Keratinocyte (primary cell): ENCODE measurements around the gene SPATS2. TPM values are rescaled to one million over a fixed set of nuclear protein-coding genes. Genes with fewer than 3 reads are reported as not detected.

Experiments
- DNase-seq: peaks from one replicate; pipeline ENCODE4 v3.0.0-alpha.2; 2011; ENCODE audit warnings: low read depth, missing footprints, low spot score
- FAIRE-seq: peaks from 2 replicates; lab custom pipeline; 2011; peaks lifted over from hg19 to GRCh38; lab: Jason Lieb, UNC
- H2AFZ ChIP-seq: 2 replicates; pipeline ENCODE4 v1.6.0; 2012; ENCODE audit warnings: low read length, control low read depth, inconsistent platforms; ENCODE audit not compliant: control insufficient read depth
- H3K27ac ChIP-seq: 2 replicates; pipeline ENCODE4 v1.5.1; 2011; ENCODE audit warnings: low read length; ENCODE audit not compliant: control insufficient read depth, insufficient read depth
- H3K27me3 ChIP-seq: 3 replicates; pipeline ENCODE4 v1.6.0; 2011; ENCODE audit warnings: low read length; ENCODE audit not compliant: control insufficient read depth, insufficient read depth; ENCODE audit errors: extremely low read depth
- H3K36me3 ChIP-seq, 2 experiments: 2 replicates in 1 of 2; 3 replicates in 1 of 2; pipeline ENCODE4 v1.5.1; 2011; ENCODE audit warnings: low read length in 2 of 2, mild to moderate bottlenecking in 1 of 2; ENCODE audit not compliant: control insufficient read depth in 2 of 2, insufficient read depth in 2 of 2; ENCODE audit errors: extremely low read depth in 1 of 2
- H3K4me1 ChIP-seq: 3 replicates; pipeline ENCODE4 v1.5.1; 2011; ENCODE audit warnings: low read length; ENCODE audit not compliant: control insufficient read depth, insufficient read depth; ENCODE audit errors: extremely low read depth
- H3K4me2 ChIP-seq: 3 replicates; pipeline ENCODE4 v1.6.0; 2011; ENCODE audit warnings: low read depth, low read length; ENCODE audit not compliant: control insufficient read depth, insufficient read depth; ENCODE audit errors: extremely low read depth
- H3K4me3 ChIP-seq, 3 experiments: fragments of 200-600 bp in 1 of 3; sonication (generic) in 1 of 3; 2 replicates in 2 of 3; 3 replicates in 1 of 3; pipeline ENCODE4 v1.5.1; 2011 to 2016; ENCODE audit warnings: low read length in 3 of 3, mild to moderate bottlenecking in 3 of 3, control low read depth in 2 of 3, inconsistent platforms in 1 of 3, low read depth in 1 of 3, mixed read lengths in 1 of 3, mixed run types in 1 of 3, moderate library complexity in 1 of 3; ENCODE audit not compliant: control insufficient read depth in 2 of 3, insufficient read depth in 2 of 3; ENCODE audit errors: extremely low read depth in 1 of 3
- H3K79me2 ChIP-seq: 2 replicates; pipeline ENCODE4 v1.6.0; 2012; ENCODE audit warnings: low read length; ENCODE audit not compliant: control insufficient read depth, insufficient read depth
- H3K9ac ChIP-seq: 3 replicates; pipeline ENCODE4 v1.6.0; 2011; ENCODE audit warnings: low read length; ENCODE audit not compliant: control insufficient read depth, insufficient read depth; ENCODE audit errors: extremely low read depth
- H3K9me1 ChIP-seq: 3 replicates; pipeline ENCODE4 v1.6.0; 2011; ENCODE audit warnings: low read length; ENCODE audit not compliant: control insufficient read depth, insufficient read depth; ENCODE audit errors: extremely low read depth
- H3K9me3 ChIP-seq: 2 replicates; pipeline ENCODE4 v1.5.1; 2012; ENCODE audit warnings: low read depth, low read length; ENCODE audit not compliant: control insufficient read depth
- H4K20me1 ChIP-seq: 3 replicates; pipeline ENCODE4 v1.6.0; 2011; ENCODE audit warnings: low read length; ENCODE audit not compliant: control insufficient read depth, insufficient read depth; ENCODE audit errors: extremely low read depth
- CTCF ChIP-seq, 3 experiments: IDR thresholded peaks in 1 of 3; conservative IDR thresholded peaks in 1 of 3; optimal IDR thresholded peaks in 1 of 3; 2 replicates in 2 of 3; 3 replicates in 1 of 3; pipeline versions ENCODE3 to v1.5.1; 2011; ENCODE audit warnings: low read length in 3 of 3, mild to moderate bottlenecking in 3 of 3, moderate library complexity in 2 of 3, control low read depth in 1 of 3, inconsistent platforms in 1 of 3; ENCODE audit not compliant: insufficient read depth in 2 of 3; ENCODE audit errors: extremely low read depth in 1 of 3
- EZH2 ChIP-seq: IDR thresholded peaks from one replicate; pipeline ENCODE4 v1.6.1; 2012; ENCODE audit warnings: inconsistent platforms, mild to moderate bottlenecking, low read length, moderate library complexity
- dilution Hi-C: fragments of 300-500 bp; cut with MboI; formaldehyde crosslinking; loops from one replicate; pipeline ENCODE4 v1.7.0; 2020; ENCODE audit warnings: low sequenced_read_pairs; ENCODE audit not compliant: extremely low pct_ligation_motif_present
- polyA plus RNA-seq, 5 experiments: library from polyadenylated mRNA; depleted of rRNA in 3 of 5; stranded (reverse) in 3 of 5; stranded (forward) in 1 of 5; unstranded in 1 of 5; fragments of >200 nt; gene quantifications; 1 replicate in 1 of 5; 2 replicates in 3 of 5; 3 replicates in 1 of 5; pipeline versions ENCODE4 v1.2.1 to v1.2.3, GENCODE V29; 2011 to 2012; ENCODE audit warnings: missing spikeins in 2 of 5, low read depth in 1 of 5, low replicate concordance in 1 of 5

SPATS2 gene
- polyA plus RNA-seq, 1 donor (not counting 4 experiments of a cell fraction or from before 2014, with no cell fraction given), result 47.9 TPM

- no peak for TF ChIP-seq EZH2
- no peak for TF ChIP-seq CTCF (optimal IDR thresholded peaks at IDR 0.05 in 1 of 3, IDR thresholded peaks at IDR 0.05 in 1 of 3, conservative IDR thresholded peaks at IDR 0.05 in 1 of 3; ENCODE audit: extremely low read depth in 1 of 3, insufficient read depth in 2 of 3, low read length in 3 of 3)
- H2AFZ ChIP-seq, result no peak overlapping the region
- H3K9ac ChIP-seq, result no peak overlapping the region
- peaks cover 13% of the 10 kb centered on the region for H3K4me1 ChIP-seq
- no peaks in the 10 kb centered on the region for H4K20me1 ChIP-seq
- H3K9me1 ChIP-seq, result no peaks in the 10 kb centered on the region
- no peak overlapping the region for H3K27ac ChIP-seq
- no peak overlapping the region for H3K4me3 ChIP-seq
- H3K79me2 ChIP-seq, result peaks cover 52% of the 10 kb centered on the region
- H3K27me3 ChIP-seq, result no peaks in the 10 kb centered on the region
- DNase-seq, result no peak
- peaks cover 0 to 2% of the 10 kb centered on the region in 2 experiments for H3K36me3 ChIP-seq
- peak; percentile 75 for FAIRE-seq
- H3K4me2 ChIP-seq, result peak overlapping the region; percentile 41
- dilution Hi-C loops, result no loop called here
- H3K9me3 ChIP-seq, result no peaks in the 10 kb centered on the region
Measured at GRCh38 chr12:49403971-49404450, 36.7 kb downstream of the SPATS2 start.

- Histone ChIP-seq H4K20me1 (no peaks in the 10 kb centered on the region), H2AFZ (no peak overlapping the region), H3K27me3 (no peaks in the 10 kb centered on the region), H3K9me1 (no peaks in the 10 kb centered on the region), H3K9ac (no peak overlapping the region), H3K4me2 (no peak overlapping the region), H3K27ac (no peak overlapping the region), H3K4me1 (peaks cover 13% of the 10 kb centered on the region), H3K9me3 (no peaks in the 10 kb centered on the region), H3K4me3 (no peak overlapping the region), H3K36me3 (peaks cover 0 to 2% of the 10 kb centered on the region in 2 experiments), H3K79me2 (peaks cover 49% of the 10 kb centered on the region)
- no peak for FAIRE-seq
- DNase-seq, result no peak
- dilution Hi-C loops, result no loop called here
- TF ChIP-seq EZH2 (no peak), CTCF (optimal IDR thresholded peaks at IDR 0.05 in 1 of 3, IDR thresholded peaks at IDR 0.05 in 1 of 3, conservative IDR thresholded peaks at IDR 0.05 in 1 of 3; ENCODE audit: extremely low read depth in 1 of 3, insufficient read depth in 2 of 3, low read length in 3 of 3) (no peak)
Measured at GRCh38 chr12:49404956-49405355, 37.7 kb downstream of the SPATS2 start.
